Neural progenitor cell (in vitro differentiated cells): Measurements from ENCODE around the gene TMBIM6. TPM values are rescaled to one million over a fixed set of nuclear protein-coding genes. Genes with fewer than 3 reads are reported as not detected.
"Not testable (repeated sequence)": the region's sequence is repeated elsewhere in the genome, so short reads cannot be mapped to it uniquely, and the experiment has no call there.

Experiments
- DNase-seq: peaks from one replicate; pipeline ENCODE4 v3.0.0-alpha.2; 2016; ENCODE audit warnings: low spot score
- H2AFZ ChIP-seq: fragments of 200-600 bp; sonication (generic); replicated peaks from 2 replicates; pipeline ENCODE4 v1.6.1; 2016; ENCODE audit warnings: antibody characterized with exemption
- H3F3A ChIP-seq: fragments of 200-600 bp; sonication (generic); 2 replicates; pipeline ENCODE4 v1.6.1; 2016; ENCODE audit warnings: antibody characterized with exemption, low read depth
- H3K27ac ChIP-seq: fragments of 200-600 bp; sonication (generic); 2 replicates; pipeline ENCODE4 v1.5.1; 2016; ENCODE audit warnings: mild to moderate bottlenecking
- H3K27me3 ChIP-seq: fragments of 200-600 bp; sonication (generic); 2 replicates; pipeline ENCODE4 v1.6.1; 2016; ENCODE audit warnings: mild to moderate bottlenecking, moderate library complexity
- H3K36me3 ChIP-seq: fragments of 200-600 bp; sonication (generic); 2 replicates; pipeline ENCODE4 v1.5.1; 2016
- H3K4me1 ChIP-seq: fragments of 200-600 bp; sonication (generic); 2 replicates; pipeline ENCODE4 v1.6.1; 2016; ENCODE audit warnings: mixed run types
- H3K4me2 ChIP-seq: fragments of 200-600 bp; sonication (generic); 2 replicates; pipeline ENCODE4 v1.6.1; 2016
- H3K4me3 ChIP-seq: fragments of 200-600 bp; sonication (generic); 2 replicates; pipeline ENCODE4 v1.5.1; 2016
- H3K79me2 ChIP-seq: fragments of 200-600 bp; sonication (generic); 2 replicates; pipeline ENCODE4 v1.6.1; 2016; ENCODE audit warnings: low read depth
- H3K9ac ChIP-seq: fragments of 200-600 bp; sonication (generic); 2 replicates; pipeline ENCODE4 v1.6.1; 2016
- H3K9me3 ChIP-seq: fragments of 200-600 bp; sonication (generic); 2 replicates; pipeline ENCODE4 v1.5.1; 2016; ENCODE audit warnings: low read depth
- H4K20me1 ChIP-seq: fragments of 200-600 bp; sonication (generic); 2 replicates; pipeline ENCODE4 v1.6.1; 2016; ENCODE audit warnings: low read depth
- H3K27ac Mint-ChIP-seq: 3 replicates; pipeline ENCODE4 v1.8.0; 2021; ENCODE audit warnings: mixed read lengths
- H3K27me3 Mint-ChIP-seq: 2 replicates; pipeline ENCODE4 v1.8.0; 2022; ENCODE audit warnings: low read depth, mild to moderate bottlenecking, inconsistent platforms, moderate library complexity, mixed read lengths; ENCODE audit not compliant: insufficient read depth
- H3K36me3 Mint-ChIP-seq: 3 replicates; pipeline ENCODE4 v1.8.0; 2021; ENCODE audit warnings: mixed read lengths
- H3K4me1 Mint-ChIP-seq: 3 replicates; pipeline ENCODE4 v1.8.0; 2021; ENCODE audit warnings: mixed read lengths
- H3K4me3 Mint-ChIP-seq: 3 replicates; pipeline ENCODE4 v1.8.0; 2021; ENCODE audit warnings: mild to moderate bottlenecking, moderate library complexity, mixed read lengths
- H3K9me3 Mint-ChIP-seq: 3 replicates; pipeline ENCODE4 v1.8.0; 2020; ENCODE audit warnings: mixed read lengths
- EZH2 ChIP-seq: fragments of 200-600 bp; sonication (generic); IDR thresholded peaks from 2 replicates; pipeline ENCODE4 v1.6.1; 2017; ENCODE audit warnings: antibody characterized with exemption, mild to moderate bottlenecking, moderate library complexity
- EZH2phosphoT487 ChIP-seq: fragments of 200-600 bp; sonication (generic); IDR thresholded peaks from 2 replicates; pipeline ENCODE4 v1.6.1; 2017; ENCODE audit warnings: antibody characterized with exemption
- total RNA-seq: library from RNA; depleted of rRNA; stranded (reverse); fragments of >200 nt; gene quantifications from 2 replicates; pipeline ENCODE4 v1.2.3, GENCODE V29; 2015; ENCODE audit warnings: low replicate concordance
- TF ChIP-seq, protein P1 (sequence below): fragments of 200-600 bp; sonication (generic); IDR thresholded peaks from 2 replicates; pipeline ENCODE4 v1.5.1; 2017; ENCODE audit warnings: antibody characterized with exemption, mild to moderate bottlenecking

The TMBIM6 gene
- total RNA-seq, 1 donor from 2014 or later, result 256 TPM

GRCh38 chr12:49720214-49720613 is 21.1 kb upstream of the TMBIM6 start:
- H3K4me1 Mint-ChIP-seq, result no peaks in the 10 kb centered on the region
- Histone ChIP-seq H2AFZ (no peak overlapping the region), H3K27ac (no peak overlapping the region), H3K27me3 (no peaks in the 10 kb centered on the region), H3K4me2 (no peak overlapping the region), H3K36me3 (no peaks in the 10 kb centered on the region), H3F3A (no peaks in the 10 kb centered on the region), H3K79me2 (no peaks in the 10 kb centered on the region), H3K9me3 (no peaks in the 10 kb centered on the region), H3K4me1 (no peaks in the 10 kb centered on the region), H4K20me1 (no peaks in the 10 kb centered on the region), H3K9ac (no peak overlapping the region), H3K4me3 (no peak overlapping the region)
- peaks cover 2% of the 10 kb centered on the region for H3K27me3 Mint-ChIP-seq
- DNase-seq, result no peak
- no peak overlapping the region for H3K27ac Mint-ChIP-seq
- no peaks in the 10 kb centered on the region for H3K36me3 Mint-ChIP-seq
- H3K9me3 Mint-ChIP-seq, result no peaks in the 10 kb centered on the region
- H3K4me3 Mint-ChIP-seq, result no peak overlapping the region
- no peak for TF ChIP-seq EZH2
- TF ChIP-seq, protein P1, sequence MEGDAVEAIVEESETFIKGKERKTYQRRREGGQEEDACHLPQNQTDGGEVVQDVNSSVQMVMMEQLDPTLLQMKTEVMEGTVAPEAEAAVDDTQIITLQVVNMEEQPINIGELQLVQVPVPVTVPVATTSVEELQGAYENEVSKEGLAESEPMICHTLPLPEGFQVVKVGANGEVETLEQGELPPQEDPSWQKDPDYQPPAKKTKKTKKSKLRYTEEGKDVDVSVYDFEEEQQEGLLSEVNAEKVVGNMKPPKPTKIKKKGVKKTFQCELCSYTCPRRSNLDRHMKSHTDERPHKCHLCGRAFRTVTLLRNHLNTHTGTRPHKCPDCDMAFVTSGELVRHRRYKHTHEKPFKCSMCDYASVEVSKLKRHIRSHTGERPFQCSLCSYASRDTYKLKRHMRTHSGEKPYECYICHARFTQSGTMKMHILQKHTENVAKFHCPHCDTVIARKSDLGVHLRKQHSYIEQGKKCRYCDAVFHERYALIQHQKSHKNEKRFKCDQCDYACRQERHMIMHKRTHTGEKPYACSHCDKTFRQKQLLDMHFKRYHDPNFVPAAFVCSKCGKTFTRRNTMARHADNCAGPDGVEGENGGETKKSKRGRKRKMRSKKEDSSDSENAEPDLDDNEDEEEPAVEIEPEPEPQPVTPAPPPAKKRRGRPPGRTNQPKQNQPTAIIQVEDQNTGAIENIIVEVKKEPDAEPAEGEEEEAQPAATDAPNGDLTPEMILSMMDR, result no peak
- no peak for TF ChIP-seq EZH2phosphoT487

DNA sequence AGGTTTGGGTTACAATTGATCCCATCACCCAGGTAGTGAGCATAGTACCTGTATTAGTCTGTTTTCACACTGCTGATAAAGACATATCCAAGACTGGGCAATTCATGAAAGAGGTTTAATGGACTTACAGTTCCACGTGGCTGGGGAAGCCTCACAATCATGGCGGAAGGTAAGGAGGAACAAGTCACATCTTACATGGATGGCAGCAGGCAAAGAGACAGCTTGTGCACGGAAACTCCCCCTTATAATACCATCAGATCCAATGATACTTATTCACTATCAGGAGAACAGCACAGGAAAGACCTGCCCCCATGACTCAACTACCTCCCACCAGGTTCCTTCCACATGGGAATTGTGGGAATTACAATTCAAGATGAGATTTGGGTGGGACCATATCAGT is 20.0 kb upstream of the TMBIM6 start:
- H3K27me3 Mint-ChIP-seq, H3K36me3 Mint-ChIP-seq, H3K27ac Mint-ChIP-seq, H3K9me3 ChIP-seq, H3K36me3 ChIP-seq, DNase-seq, H3K4me3 Mint-ChIP-seq, H3F3A ChIP-seq, H3K4me3 ChIP-seq, H3K4me2 ChIP-seq, H4K20me1 ChIP-seq, H3K9ac ChIP-seq, H3K79me2 ChIP-seq, H3K9me3 Mint-ChIP-seq, H3K27ac ChIP-seq, H3K4me1 ChIP-seq, H3K4me1 Mint-ChIP-seq, H3K27me3 ChIP-seq, H2AFZ ChIP-seq: not testable (repeated sequence)

- Mint-ChIP-seq H3K9me3 (no peaks in the 10 kb centered on the region), H3K4me1 (no peaks in the 10 kb centered on the region), H3K36me3 (no peaks in the 10 kb centered on the region), H3K27ac (no peak overlapping the region), H3K27me3 (peaks cover 9% of the 10 kb centered on the region), H3K4me3 (no peak overlapping the region)
- Histone ChIP-seq H3K4me2 (no peak overlapping the region), H3K9me3 (no peaks in the 10 kb centered on the region), H3K27ac (no peak overlapping the region), H3K36me3 (no peaks in the 10 kb centered on the region), H3K79me2 (no peaks in the 10 kb centered on the region), H4K20me1 (no peaks in the 10 kb centered on the region), H3K9ac (no peak overlapping the region), H3K4me3 (no peak overlapping the region), H3K4me1 (no peaks in the 10 kb centered on the region), H2AFZ (no peak overlapping the region), H3F3A (no peaks in the 10 kb centered on the region), H3K27me3 (peaks cover 6% of the 10 kb centered on the region)
- no peak for DNase-seq
- TF ChIP-seq EZH2phosphoT487, result no peak
- TF ChIP-seq, protein P1, result no peak
- no peak for TF ChIP-seq EZH2
Measured at GRCh38 chr12:49728446-49728845, 12.9 kb upstream of the TMBIM6 start.

DNA sequence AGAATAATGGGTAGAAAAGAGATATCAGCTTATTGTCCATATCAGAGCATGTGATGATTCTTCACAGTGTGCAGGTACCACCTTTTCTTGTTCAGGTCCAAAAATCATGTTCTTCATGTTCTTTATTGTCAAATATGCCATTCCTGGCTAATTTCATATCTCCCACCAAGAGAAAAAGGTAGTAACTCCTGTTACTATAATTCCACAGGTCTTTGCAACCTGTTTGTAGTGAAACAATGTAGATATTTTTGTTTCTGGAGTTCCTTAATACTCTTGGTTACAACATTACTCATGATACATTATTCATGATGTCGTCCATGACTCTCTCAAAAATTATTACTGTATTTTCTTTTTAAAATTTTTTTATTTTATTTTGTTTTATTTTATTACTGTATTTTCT is 11.3 kb upstream of the TMBIM6 start:
- Mint-ChIP-seq H3K27me3 (peaks cover 19% of the 10 kb centered on the region), H3K36me3 (no peaks in the 10 kb centered on the region), H3K27ac (no peak overlapping the region), H3K9me3 (peaks cover 7% of the 10 kb centered on the region), H3K4me1 (no peaks in the 10 kb centered on the region), H3K4me3 (no peak overlapping the region)
- H3K4me2 ChIP-seq, result no peak overlapping the region
- H3K9ac ChIP-seq, result no peak overlapping the region
- peaks cover 6% of the 10 kb centered on the region for H3K27me3 ChIP-seq
- H2AFZ ChIP-seq, result no peak overlapping the region
- no peaks in the 10 kb centered on the region for H3K9me3 ChIP-seq
- H3K4me3 ChIP-seq, result no peak overlapping the region
- H3K4me1 ChIP-seq, result no peaks in the 10 kb centered on the region
- H3K27ac ChIP-seq, result no peak overlapping the region
- H3F3A ChIP-seq, result no peaks in the 10 kb centered on the region
- H3K79me2 ChIP-seq, result no peaks in the 10 kb centered on the region
- no peaks in the 10 kb centered on the region for H4K20me1 ChIP-seq
- DNase-seq, result no peak
- H3K36me3 ChIP-seq, result no peaks in the 10 kb centered on the region
- no peak for TF ChIP-seq EZH2phosphoT487
- TF ChIP-seq, protein P1, result no peak
- no peak for TF ChIP-seq EZH2
